Adrenal gland (tissue), 5 donors: Measurements from ENCODE around the gene DTD1.

Source experiments
- POLR2A ChIP-seq, 2 donors: fragments of 450-650 bp; IDR thresholded peaks; one replicate each; pipeline ENCODE4 v1.6.1; 2017; ENCODE audit warnings: antibody characterized with exemption in 2 of 2, mild to moderate bottlenecking in 2 of 2, moderate library complexity in 1 of 2
- TF ChIP-seq, protein P1 (sequence below), 6 experiments: fragments of 450-650 bp in 4 of 6; fragments of 200-600 bp in 2 of 6; sonication (generic) in 1 of 6; IDR thresholded peaks; 1 replicate in 5 of 6; 2 replicates in 1 of 6; pipeline versions ENCODE4 v1.5.1 to v1.8.0; 2016 to 2021; ENCODE audit warnings: antibody characterized with exemption in 6 of 6, mild to moderate bottlenecking in 2 of 6, moderate library complexity in 1 of 6
- donor health status: DM: no; HTN: no; CAD: no.

DNA sequence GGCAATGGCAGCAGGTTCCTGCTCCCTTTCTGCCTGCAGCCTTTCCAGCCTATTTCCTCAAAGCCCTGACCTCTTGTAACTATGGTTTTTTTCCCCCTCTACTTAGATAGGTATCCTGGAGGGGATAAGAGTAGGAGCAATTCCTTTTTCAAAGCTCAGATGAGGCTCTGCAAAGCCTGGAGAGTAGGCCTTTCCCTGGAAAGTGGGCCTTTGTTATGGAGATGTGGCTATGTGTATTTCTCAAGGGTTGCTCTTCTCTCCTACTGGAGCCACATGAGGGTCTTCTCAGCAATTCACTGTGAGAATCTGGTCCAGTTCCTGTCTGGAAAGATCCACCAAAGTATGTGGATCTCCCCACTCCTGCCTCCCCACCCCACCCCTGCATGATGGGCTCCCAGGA lies 96.0 kb downstream of the DTD1 start:
- TF ChIP-seq, protein P1, sequence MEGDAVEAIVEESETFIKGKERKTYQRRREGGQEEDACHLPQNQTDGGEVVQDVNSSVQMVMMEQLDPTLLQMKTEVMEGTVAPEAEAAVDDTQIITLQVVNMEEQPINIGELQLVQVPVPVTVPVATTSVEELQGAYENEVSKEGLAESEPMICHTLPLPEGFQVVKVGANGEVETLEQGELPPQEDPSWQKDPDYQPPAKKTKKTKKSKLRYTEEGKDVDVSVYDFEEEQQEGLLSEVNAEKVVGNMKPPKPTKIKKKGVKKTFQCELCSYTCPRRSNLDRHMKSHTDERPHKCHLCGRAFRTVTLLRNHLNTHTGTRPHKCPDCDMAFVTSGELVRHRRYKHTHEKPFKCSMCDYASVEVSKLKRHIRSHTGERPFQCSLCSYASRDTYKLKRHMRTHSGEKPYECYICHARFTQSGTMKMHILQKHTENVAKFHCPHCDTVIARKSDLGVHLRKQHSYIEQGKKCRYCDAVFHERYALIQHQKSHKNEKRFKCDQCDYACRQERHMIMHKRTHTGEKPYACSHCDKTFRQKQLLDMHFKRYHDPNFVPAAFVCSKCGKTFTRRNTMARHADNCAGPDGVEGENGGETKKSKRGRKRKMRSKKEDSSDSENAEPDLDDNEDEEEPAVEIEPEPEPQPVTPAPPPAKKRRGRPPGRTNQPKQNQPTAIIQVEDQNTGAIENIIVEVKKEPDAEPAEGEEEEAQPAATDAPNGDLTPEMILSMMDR (IDR thresholded peaks at IDR 0.05) = no peak
- no peak for TF ChIP-seq POLR2A (IDR thresholded peaks at IDR 0.05)
